GM21390 (cell line): ENCODE measurements around the gene ITGA11.

Experiments
- ATAC-seq: cut with Tn5 transposase; IDR thresholded peaks from one replicate; pipeline ENCODE4 v1.9.1; 2021; ENCODE audit not compliant: unreplicated experiment

ITGA11 gene

GRCh38 chr15:68431792-68432401 lies at the start of gene ITGA11:
TSS of gene ITGA11 (minus strand) at chr15:68432163. CDS start at chr15:68432066, 97 bp downstream.
- no peak for ATAC-seq

- ATAC-seq: no peak
Measured at GRCh38 chr15:68481321-68481720, 49.4 kb upstream of the ITGA11 start.

- no peak for ATAC-seq
Measured at GRCh38 chr15:68480296-68480695, 48.3 kb upstream of the ITGA11 start.

- no peak for ATAC-seq
Measured at GRCh38 chr15:68479870-68480269, 47.9 kb upstream of the ITGA11 start.

GRCh38 chr15:68479406-68479805 lies 47.4 kb upstream of the ITGA11 start:
- ATAC-seq: no peak

GRCh38 chr15:68478853-68479252 lies 46.9 kb upstream of the ITGA11 start:
- ATAC-seq: no peak

- ATAC-seq: no peak
Measured at GRCh38 chr15:68475449-68475848, 43.5 kb upstream of the ITGA11 start.

GRCh38 chr15:68471541-68471940 lies 39.6 kb upstream of the ITGA11 start:
- no peak for ATAC-seq

- ATAC-seq: no peak
Measured at GRCh38 chr15:68470976-68471375, 39.0 kb upstream of the ITGA11 start.

- ATAC-seq: no peak
Measured at GRCh38 chr15:68470049-68470742, 38.2 kb upstream of the ITGA11 start.

GRCh38 chr15:68469162-68470048 lies 37.4 kb upstream of the ITGA11 start:
- no peak for ATAC-seq

GRCh38 chr15:68466876-68467275 lies 34.9 kb upstream of the ITGA11 start:
- ATAC-seq: no peak

- no peak for ATAC-seq
Measured at GRCh38 chr15:68465861-68466560, 34.0 kb upstream of the ITGA11 start.

GRCh38 chr15:68464448-68465090 lies 32.6 kb upstream of the ITGA11 start:
- ATAC-seq: no peak

GRCh38 chr15:68463996-68464395 lies 32.0 kb upstream of the ITGA11 start:
- no peak for ATAC-seq

- ATAC-seq: no peak
Measured at GRCh38 chr15:68463444-68463843, 31.5 kb upstream of the ITGA11 start.

- ATAC-seq: no peak
Measured at GRCh38 chr15:68460166-68460565, 28.2 kb upstream of the ITGA11 start.

- no peak for ATAC-seq
Measured at GRCh38 chr15:68450192-68450591, 18.2 kb upstream of the ITGA11 start.

GRCh38 chr15:68449389-68449788 lies 17.4 kb upstream of the ITGA11 start:
- no peak for ATAC-seq

GRCh38 chr15:68447976-68448755 lies 16.2 kb upstream of the ITGA11 start:
- ATAC-seq: no peak
